COLO668 (cell line): ENCODE measurements around the gene JADE3.
"Not testable (repeated sequence)": the region's sequence is repeated elsewhere in the genome, so short reads cannot be mapped to it uniquely, and the experiment has no call there.

ENCODE experiments used
- DNase-seq: peaks from one replicate; lab custom pipeline; 2025; ENCODE audit not compliant: unreplicated experiment; lab: John Stamatoyannopoulos, UW

The JADE3 gene

GRCh38 chrX:46929439-46930261 lies 17.4 kb downstream of the JADE3 start:
- DNase-seq: no peak

- DNase-seq: no peak
These were observed 23.1 kb downstream of the JADE3 start for GRCh38 chrX:46935295-46935694.

- no peak for DNase-seq
These were observed 26.4 kb downstream of the JADE3 start for GRCh38 chrX:46938589-46938988.

GRCh38 chrX:46941341-46941740 lies 29.1 kb downstream of the JADE3 start:
- no peak for DNase-seq

GRCh38 chrX:46953137-46953527 lies 40.9 kb downstream of the JADE3 start:
- no peak for DNase-seq

GRCh38 chrX:46953597-46953996 lies 41.4 kb downstream of the JADE3 start:
- DNase-seq: no peak

GRCh38 chrX:46954716-46955115 lies 42.5 kb downstream of the JADE3 start:
- no peak for DNase-seq

- DNase-seq: not testable (repeated sequence)
These were observed 44.4 kb downstream of the JADE3 start for GRCh38 chrX:46956589-46956988.

GRCh38 chrX:46957297-46957696 lies 45.1 kb downstream of the JADE3 start:
- DNase-seq: no peak

GRCh38 chrX:46959101-46959500 lies 46.9 kb downstream of the JADE3 start:
- no peak for DNase-seq

GRCh38 chrX:46959985-46960700 lies 47.9 kb downstream of the JADE3 start:
- no peak for DNase-seq

- DNase-seq: no peak
These were observed 48.9 kb downstream of the JADE3 start for GRCh38 chrX:46961097-46961496.

- no peak for DNase-seq
These were observed 49.5 kb downstream of the JADE3 start for GRCh38 chrX:46961574-46962283.

- DNase-seq: no peak
These were observed 53.0 kb downstream of the JADE3 start for GRCh38 chrX:46965125-46965758.

- no peak for DNase-seq
These were observed 55.3 kb downstream of the JADE3 start for GRCh38 chrX:46967547-46967946.

GRCh38 chrX:46977046-46977445 lies 64.8 kb downstream of the JADE3 start:
- DNase-seq: not testable (repeated sequence)

GRCh38 chrX:46978341-46979291 lies 66.4 kb downstream of the JADE3 start:
- peak; percentile 80 for DNase-seq

GRCh38 chrX:46984705-46985104 lies 72.5 kb downstream of the JADE3 start:
- DNase-seq: no peak

- DNase-seq: no peak
These were observed 77.3 kb downstream of the JADE3 start for GRCh38 chrX:46989548-46989947.

- DNase-seq: no peak
These were observed 79.4 kb downstream of the JADE3 start for GRCh38 chrX:46991664-46992063.
